ENCODE results near the gene SORCS2.

DNA sequence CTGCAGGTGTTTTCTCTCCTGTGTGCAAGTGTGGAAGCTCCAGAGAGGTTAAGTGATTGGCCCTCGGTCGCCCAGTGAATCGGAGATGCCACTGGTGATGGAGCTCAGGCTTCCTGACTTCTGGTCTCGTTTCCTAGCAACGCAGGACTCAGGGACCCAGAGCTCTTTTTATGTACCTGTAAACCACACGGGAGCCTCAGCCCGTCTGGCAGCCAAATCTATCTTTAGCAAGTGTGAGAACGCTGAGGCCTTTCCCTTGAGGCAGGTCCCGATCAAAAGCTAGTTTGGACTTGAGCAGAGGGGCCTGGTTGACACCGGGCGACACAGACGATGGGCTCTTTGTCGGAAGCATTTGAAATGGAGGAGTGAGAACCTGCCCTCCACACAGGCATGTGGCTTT lies 116.8 kb downstream of the SORCS2 start:
- TF ChIP-seq POLR2A (IDR thresholded peaks at IDR 0.05; ENCODE audit: low read length) (no peak), GATA1 (IDR thresholded peaks at IDR 0.05; ENCODE audit: low read depth, low read length) (no peak)
